Stimulated activated CD4-positive, alpha-beta T cell treated with anti-CD3 and anti-CD28 coated beads, Interleukin-2, amount 100 ng/mL, for 48 hours (primary cell): ENCODE data around the gene ST6GALNAC4.
"Not testable (repeated sequence)": the region's sequence is repeated elsewhere in the genome, so short reads cannot be mapped to it uniquely, and the experiment has no call there.

Source experiments
- DNase-seq, 2 donors: peaks; one replicate each; pipeline ENCODE4 v3.0.0-alpha.2; 2020

The ST6GALNAC4 gene

GRCh38 chr9:127884976-127885490 is 31.8 kb downstream of the ST6GALNAC4 start:
- DNase-seq = no peak

- no peak for DNase-seq
Measured at GRCh38 chr9:127884427-127884911, 32.4 kb downstream of the ST6GALNAC4 start.

- no peak for DNase-seq
Measured at GRCh38 chr9:127883959-127884358, 32.9 kb downstream of the ST6GALNAC4 start.

GRCh38 chr9:127881715-127882114 is 35.1 kb downstream of the ST6GALNAC4 start:
- not testable (repeated sequence) for DNase-seq

- no peak for DNase-seq
Measured at GRCh38 chr9:127880143-127880542, 36.7 kb downstream of the ST6GALNAC4 start.

- DNase-seq = no peak
Measured at GRCh38 chr9:127878652-127879390, 38.0 kb downstream of the ST6GALNAC4 start.

GRCh38 chr9:127878001-127878651 is 38.7 kb downstream of the ST6GALNAC4 start:
- DNase-seq = no peak

GRCh38 chr9:127877566-127877998 is 39.3 kb downstream of the ST6GALNAC4 start, which contains the start of gene AK1:
Gene AK1 (minus strand): TSS chr9:127877675. CDS start chr9:127874617, 3,058 bp downstream.
- no peak for DNase-seq

GRCh38 chr9:127876764-127877562 is 39.9 kb downstream of the ST6GALNAC4 start:
- DNase-seq = no peak

- no peak for DNase-seq
Measured at GRCh38 chr9:127876026-127876763, 40.6 kb downstream of the ST6GALNAC4 start.

- DNase-seq = no peak
Measured at GRCh38 chr9:127875306-127875966, 41.4 kb downstream of the ST6GALNAC4 start.

- DNase-seq = no peak
Measured at GRCh38 chr9:127874301-127875221, 42.3 kb downstream of the ST6GALNAC4 start.

- no peak for DNase-seq
Measured at GRCh38 chr9:127873886-127874285, 43.0 kb downstream of the ST6GALNAC4 start.

GRCh38 chr9:127873223-127873691 is 43.6 kb downstream of the ST6GALNAC4 start:
- no peak for DNase-seq

GRCh38 chr9:127872369-127873222 is 44.2 kb downstream of the ST6GALNAC4 start:
- DNase-seq = no peak

- DNase-seq = no peak
Measured at GRCh38 chr9:127871531-127871930, 45.3 kb downstream of the ST6GALNAC4 start.

- DNase-seq = no peak
Measured at GRCh38 chr9:127870887-127871286, 46.0 kb downstream of the ST6GALNAC4 start.

GRCh38 chr9:127870153-127870491 is 46.7 kb downstream of the ST6GALNAC4 start:
- not testable (repeated sequence) for DNase-seq
